ENCODE measurements around the gene TGM1.

TGM1 gene

DNA sequence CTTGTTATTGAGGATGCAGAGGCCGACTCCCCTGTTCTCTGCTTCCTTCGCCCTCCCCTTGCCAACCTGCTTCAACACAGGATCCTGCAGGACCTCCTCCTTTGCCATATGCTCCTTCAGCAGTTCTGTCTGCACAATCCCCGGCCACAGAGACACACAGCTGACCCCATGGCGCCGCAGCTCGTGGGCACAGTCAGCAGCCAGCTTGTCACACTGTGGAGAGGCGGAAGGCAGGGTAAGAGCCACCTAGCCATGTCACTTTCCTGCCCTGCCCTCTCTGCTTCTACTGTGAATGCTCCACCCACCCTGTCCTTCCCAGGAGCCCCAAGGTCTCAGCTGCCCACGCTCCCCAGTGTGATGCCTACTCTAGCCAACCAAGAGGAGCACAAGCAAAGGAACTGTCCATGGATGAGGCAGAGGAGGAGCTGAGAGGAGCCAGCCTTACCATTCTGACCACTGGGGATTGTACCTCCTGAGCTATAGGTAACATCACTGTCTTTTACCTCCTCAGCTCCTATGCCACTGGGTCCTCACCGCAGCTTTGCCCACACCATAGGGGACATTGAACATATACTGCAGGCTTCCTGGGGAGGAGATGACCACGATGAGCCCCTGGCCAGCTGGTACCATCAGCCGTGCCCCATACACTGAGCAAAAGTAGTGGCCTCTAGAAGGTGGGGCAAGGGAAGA is 29.3 kb upstream of the TGM1 start:
- DNase-seq: no peak

DNA sequence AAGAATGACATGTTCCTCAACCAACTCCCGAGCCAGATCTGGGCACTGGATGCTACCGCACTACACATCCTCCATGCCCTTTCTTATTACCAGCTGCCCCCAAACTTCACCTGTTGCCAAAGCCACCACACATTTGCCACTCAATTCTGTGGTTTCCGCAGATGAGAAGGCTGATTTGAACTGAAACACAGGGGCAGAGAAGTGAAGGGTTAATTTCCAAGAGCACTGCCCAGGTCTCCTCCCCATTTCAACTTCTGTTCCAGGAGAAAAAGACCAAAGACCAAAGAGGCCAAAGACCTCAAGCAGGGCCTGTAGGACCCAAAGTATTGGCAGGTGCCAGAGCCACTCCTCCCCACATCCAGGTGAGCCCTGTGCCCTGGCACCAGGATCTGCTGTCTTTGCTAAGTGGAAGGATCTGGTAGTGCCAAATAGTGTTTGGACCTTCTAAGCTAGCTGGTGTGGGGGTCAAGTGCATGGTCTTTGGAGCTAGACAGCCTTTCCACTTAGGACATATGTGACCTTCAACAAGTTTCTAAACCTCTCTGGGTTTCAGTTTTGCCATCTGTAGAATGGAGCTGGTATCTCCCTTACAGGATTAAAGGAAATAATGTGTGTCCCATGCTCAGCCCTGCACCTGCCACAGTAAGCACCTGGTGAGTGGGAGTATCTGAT is 28.6 kb upstream of the TGM1 start:
- no peak for DNase-seq

DNA sequence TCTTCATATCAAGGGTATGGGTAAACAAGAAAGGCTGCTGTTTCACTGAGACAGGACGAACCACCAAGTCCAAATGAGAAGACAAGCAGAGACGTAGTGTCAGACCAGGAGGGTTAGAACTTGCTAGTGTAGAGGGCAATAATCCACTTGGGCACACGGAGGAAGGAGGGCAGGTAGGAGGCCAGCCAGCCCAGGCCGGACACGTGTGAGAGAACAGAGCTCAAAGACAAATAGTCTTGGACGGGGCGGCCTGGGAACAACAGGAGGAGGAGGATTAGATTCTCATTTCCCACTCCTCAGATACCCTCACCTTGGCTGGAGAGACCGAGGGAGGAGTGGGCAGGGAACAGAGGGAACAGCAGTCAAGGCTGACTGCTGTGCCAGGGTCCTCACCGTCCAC is 27.8 kb upstream of the TGM1 start:
- DNase-seq: no peak

DNA sequence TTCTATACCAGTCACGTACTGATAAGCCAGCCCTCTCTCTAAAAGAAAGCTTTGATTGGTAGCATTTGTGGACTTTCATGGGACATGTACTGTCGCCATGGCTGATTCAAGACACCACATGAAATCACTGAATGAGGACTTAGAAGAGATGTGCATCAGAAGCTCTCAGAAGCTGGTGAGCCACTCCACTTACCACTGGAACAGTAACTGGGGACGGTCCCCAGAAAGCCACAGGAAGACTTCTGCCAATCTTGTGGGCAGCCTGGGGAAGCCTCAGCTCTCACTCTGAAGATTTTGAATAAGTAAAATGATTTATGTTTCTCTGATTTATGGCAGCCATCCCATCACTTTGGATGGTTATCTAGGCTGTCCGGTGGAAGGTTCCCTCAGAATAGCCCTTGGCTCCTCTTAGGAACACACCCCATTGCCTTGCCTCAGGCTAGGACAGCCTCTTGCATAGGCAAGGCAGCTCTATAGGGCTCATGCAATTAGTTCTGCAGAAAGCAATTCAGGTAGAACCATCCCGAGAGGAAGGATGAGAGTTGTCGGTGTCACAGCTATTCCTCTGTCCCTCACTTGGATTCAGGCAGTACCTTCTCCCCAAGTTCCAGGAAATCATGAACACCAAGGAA is 26.8 kb upstream of the TGM1 start:
- DNase-seq: no peak

DNA sequence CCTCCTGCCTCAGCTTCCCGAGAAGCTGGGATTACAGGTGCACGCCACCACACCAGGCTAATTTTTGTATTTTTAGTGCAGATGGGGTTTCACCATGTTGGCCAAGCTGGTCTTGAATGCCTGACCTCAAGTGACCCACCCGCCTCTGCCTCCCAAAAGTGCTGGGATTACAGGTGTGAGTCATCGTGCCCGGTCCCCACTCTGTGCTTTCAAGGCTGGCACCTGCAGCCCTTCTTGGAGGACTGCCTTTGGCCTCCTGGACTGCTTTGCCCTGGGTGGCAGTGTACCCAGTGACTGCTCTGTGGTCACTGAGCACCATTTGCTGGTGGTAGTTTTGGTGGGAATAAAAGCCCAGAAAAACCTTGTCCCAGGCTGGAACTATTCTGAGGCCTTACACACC is 24.0 kb upstream of the TGM1 start:
- DNase-seq: no peak

DNA sequence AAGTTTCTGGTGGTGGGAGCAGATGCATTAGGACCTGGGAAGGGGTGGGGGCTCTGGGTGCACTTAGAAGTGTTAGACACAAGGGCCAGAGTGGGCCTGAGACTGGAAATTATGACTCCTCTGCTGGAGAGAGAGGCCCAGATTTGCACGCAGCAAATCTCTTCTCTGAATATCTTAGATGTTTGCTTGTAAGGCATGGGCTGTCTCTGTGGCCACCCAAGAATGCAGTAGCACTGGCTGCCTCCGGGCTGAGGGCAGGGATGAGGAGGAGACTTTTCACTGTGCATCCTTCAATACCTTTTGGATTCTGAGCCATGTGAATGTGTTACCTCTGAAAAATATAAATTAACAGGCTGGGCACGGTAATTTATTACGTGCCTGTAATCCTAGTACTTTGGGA is 22.4 kb upstream of the TGM1 start:
- DNase-seq: no peak

DNA sequence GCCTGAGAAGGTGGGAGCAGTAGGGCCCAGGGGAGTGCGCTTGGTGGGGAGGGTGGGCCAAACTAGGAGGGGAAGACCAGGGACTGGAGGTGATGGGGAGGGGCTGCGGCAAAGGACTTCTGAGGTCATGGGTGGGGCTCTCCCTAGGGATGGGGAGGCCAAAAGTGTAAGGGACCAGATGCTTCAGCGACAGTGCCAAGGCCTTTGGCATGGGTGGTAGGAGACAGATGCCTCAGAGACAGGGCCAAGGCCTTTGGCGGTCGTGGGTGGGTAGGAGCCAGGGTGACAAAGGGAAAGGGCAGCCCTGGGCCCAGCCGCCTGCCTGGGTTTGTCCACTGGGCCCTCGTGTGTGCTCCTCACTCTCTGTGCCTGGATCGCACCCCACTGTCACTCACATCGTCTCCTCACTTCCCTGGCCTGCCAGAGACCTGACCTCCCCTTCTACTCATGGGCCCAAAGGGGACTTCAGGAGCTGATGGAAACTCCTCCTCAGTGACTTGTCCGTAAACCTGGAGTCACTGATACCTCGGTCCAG is 21.6 kb upstream of the TGM1 start:
- no peak for DNase-seq

DNA sequence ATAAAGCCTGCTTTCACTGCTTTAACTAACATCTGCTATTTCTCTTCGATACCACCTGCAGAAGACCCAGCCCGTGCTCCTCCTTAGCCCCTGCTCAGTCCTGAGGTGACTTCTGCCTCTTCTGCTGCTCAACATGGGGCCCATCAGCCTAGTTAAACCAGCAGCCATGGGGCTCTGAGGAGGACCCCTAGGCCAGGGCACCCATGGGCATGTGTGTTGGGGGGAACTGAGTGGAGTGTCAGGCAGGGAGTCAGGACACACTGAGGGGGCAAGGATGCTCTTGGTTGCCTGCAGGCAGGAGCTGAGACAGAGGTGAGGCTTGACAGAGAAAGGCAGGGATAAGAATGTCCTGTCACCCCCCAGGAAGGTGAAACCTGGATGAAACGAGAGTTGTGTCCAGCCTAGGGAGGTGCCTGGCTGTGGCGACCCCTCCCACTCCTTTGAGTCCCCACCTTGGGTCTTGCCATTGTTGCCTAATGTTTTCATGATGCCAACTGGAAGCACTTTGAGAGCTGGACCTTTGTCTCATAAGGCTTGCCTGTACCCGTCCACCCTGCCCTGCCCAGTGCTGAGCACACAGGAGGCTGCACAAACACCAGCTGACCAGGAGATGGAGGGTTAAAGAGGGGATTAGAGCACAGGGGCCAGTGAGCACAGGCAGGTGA is 21.0 kb upstream of the TGM1 start:
- no peak for DNase-seq

DNA sequence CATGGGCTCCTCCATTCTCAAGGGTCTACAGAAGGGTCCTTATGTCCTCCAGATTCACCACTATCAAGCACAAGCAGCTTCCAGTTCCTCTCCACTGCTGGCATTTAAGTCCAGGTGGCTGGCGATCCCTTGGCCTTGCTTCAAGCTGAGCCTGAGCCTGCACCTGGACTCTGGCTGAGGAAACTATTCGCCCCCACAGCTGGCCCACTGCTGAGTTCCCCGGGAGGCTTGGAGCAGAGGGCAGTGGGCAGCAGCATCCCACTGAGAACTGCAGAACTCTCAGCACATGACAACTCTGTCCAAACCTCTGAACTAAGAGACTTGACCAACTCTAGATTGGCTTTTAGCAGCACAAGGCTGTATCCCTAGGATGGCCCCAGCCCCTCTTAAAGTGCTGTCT is 19.8 kb upstream of the TGM1 start:
- no peak for DNase-seq

DNA sequence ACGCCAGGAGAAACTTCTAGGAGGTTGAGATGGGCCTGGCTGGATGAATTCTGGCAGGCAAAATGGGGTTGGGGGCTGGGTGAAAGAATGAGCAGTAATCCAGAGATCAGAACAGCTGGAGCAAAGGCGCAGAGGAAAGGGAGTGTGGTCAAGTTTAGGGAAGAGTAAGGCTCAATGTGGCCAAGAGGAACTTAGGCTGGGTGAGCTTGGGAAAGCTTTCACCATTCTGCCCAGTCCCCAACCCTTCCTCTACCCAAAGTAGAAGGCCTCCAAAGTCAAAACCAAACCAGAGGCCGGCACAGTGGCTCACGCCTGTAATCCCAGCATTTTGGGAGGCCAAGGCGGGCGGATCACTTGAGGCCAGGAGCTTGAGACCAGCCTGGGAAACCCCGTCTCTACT is 18.7 kb upstream of the TGM1 start:
- DNase-seq: no peak

DNA sequence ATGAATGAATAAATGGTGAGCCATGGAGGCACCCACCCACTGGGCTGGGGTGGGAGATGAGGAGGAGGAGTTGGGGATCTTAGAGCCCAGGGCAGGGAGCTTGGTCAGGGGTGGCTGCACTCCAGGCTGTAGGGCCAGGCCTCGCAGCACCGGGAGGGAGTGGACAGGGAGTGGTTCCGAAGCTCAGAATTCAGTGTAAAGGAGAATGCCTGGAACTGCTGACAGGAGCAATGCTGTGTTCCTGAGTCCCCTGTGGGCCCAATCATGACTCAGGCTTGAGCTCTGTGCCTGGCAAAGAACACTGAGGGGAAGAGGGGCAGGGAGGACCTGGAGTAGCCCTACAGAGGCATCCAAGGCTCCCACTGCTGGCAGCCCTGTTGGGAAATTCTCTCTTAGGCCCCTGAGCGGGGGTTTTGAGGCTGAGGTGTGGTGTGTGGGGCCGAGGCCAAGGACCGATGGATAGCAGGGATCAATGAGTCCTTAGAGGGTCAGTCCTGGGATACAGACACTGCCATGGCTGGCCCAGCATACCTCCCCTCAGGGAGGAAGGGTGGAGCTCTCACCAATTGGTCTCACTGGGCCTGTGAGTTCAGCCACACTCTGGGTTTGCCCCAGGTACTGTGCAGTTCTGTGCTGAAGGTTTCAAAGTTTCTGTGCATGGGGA is 18.0 kb upstream of the TGM1 start:
- no peak for DNase-seq

DNA sequence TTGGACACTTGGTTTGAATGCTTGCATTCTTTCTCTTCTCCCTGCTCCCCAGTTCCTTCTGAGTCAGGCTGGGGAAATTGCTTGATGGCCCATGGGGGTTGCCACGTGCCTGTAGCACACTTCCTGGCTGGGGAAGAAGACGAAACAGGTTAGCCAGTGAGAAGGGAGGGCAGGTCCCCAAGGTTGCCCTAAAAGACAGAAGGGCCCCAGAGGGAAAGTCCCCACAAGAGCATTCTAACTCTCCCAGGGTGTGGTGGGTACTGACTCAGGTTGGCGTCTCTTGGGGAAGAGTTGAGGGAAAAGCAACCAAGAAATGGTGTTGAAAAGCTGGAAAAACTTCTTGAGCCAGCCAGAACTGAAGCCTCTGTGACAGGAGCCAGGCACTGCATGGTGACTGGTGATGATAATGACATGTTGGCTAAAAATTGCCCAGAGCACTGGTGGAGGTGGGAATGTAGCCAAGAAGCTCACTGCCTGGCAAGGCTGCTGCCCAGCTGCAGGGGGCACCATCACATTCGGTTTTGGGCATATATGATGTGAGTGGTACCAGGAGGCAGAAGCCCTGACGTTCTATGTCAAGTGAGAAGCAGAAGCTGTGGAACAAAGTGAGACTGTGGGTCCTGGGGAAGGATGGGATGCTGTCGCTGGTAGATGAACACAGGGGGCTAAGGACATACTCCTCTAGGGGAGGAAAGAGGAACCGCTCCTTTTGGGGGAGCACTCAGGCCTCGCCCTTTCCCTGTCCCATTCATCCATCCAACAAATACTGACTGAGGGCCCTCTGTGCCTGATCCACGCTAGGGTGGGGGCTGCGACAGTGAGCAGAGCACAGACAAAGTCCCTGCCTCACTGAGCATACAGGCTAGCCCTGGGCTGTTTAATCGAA is 16.6 kb upstream of the TGM1 start:
- DNase-seq: no peak

DNA sequence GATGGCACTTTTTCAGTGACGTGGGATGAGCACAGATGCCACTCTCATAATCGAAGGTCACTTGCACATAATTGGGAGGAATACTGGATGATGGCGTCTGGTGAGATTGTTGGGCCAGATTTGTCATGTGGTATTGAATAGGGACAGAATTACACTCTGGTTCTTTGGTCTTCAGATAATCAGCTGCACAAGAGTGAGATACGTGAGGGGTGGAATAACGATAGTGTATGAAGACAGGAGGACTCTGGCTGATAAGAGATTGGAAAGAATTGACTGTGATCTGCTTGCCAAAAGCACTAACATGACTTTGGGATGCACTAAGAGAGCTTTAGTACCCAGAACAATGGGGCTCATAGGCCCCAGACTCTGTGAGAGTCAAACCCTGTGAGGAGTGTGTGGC is 15.4 kb upstream of the TGM1 start:
- no peak for DNase-seq

DNA sequence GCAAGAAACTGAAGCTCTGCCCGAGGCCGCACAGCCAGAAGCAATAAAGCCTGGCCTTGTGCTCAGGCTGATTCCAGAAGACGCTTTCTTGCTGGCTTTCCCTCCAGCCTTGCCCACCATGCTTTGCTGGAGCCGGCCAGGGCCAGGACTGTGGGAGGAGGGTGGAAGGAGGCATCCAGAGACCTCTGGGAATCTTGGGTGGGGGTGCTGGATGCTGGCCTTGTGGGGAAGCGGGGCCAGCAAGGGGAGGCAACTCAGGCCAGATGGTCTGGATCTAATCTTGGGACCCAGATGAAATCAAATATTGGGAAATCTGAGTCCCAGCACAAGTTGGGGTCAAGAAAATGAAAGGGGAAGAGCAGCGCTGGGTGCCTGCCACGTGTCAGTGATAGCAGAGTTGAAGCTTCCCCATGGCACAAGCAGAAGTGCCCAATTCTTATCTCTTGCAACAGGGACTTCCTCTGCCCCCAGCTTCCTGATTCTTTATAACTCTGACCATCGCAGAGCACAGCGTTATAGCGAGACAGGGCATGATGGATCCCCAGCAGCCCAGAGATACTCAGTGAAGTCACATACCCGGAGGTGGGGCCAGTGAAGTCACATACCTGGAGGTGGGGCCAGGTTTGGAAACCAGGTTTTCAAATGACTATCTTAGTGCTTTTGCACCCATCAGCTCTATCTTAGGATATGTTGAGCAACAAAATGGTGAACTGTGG is 14.8 kb upstream of the TGM1 start:
- no peak for DNase-seq

DNA sequence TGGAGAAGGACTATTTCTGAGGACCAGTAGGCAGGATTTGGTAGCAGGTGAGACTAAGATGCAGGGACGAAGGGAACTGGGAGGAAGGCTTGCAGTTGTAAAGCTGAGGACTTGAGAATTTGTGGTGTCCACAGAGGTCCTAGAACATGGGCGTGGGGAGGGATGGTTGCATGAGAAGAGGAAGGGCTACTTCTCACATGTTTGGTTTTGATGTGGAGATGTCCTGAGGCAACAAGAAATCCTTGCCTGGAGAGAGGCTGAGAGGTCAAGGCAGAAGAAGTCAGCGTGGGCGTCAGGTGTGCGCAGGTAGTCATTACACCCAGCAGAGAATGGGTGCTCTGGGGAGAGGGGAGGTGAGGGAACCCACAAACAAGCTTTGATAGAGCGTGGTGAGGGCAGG is 14.1 kb upstream of the TGM1 start:
- DNase-seq: no peak

DNA sequence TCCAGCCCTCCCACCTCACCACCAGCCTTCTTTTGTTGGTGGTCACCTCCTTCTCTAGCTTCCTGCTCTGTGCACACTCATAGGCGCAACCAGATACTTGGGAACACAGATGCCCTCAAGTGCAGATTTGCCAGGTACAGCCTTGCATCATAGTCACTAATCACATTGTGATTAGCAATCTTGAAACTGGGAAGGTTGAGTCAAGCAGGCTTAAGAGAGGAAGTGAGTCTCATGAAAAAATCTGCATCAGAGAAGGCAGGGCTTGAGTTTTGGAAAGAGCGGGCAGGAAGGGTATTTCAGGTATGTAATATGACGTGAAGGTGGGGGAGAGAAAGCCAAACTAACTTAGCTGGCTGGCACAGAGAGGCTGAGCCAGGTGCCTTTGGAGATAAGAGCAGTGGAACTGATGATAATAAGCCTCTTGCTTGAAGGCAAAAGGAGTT is 11.1 kb upstream of the TGM1 start:
- no peak for DNase-seq

DNA sequence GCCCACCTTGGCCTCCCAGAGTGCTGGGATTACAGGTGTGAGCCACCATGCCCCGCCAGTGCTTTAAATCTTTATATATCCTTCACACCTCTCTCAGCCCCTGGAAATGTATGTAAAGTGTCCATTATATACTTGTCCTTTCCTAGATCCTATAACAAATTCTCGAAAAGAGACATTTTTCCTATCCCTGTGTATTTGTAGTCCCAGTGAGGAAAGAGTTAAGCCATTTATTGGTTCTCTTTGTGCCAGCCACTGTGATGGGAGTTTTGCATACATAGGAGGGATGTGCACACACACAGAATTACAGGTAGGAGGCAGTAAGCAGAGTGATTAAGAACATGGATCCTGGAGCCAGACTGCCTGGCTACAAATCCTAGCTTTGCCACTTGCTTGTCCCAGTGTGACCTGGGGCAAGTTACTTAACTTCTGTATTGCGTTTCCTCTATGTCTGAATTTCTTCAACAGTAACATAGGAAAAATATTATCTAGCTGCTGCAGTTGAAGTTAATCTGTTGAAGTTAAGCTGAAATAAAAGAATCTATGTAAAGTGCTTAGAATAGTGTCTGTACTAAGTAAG is 10.5 kb upstream of the TGM1 start:
- DNase-seq: no peak

DNA sequence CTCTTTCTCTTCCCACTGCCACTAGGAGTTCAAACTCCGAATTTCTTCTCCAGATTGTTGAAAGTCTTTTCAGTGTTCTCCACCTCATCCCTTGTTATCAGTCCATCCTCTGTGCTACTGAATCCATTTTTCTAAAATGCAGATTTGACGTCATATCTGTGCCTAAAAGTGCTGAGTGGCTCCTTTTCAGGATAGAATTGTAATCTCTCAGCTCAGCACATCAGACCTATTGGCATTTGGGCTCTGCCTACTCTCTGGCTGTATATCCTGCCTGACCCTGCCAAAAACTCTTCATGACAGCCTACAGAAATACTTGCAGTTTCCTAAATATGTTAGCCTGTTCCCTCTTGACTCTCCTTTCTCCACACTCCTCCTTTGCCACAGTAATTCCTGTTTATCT is 9.5 kb upstream of the TGM1 start:
- DNase-seq: no peak

DNA sequence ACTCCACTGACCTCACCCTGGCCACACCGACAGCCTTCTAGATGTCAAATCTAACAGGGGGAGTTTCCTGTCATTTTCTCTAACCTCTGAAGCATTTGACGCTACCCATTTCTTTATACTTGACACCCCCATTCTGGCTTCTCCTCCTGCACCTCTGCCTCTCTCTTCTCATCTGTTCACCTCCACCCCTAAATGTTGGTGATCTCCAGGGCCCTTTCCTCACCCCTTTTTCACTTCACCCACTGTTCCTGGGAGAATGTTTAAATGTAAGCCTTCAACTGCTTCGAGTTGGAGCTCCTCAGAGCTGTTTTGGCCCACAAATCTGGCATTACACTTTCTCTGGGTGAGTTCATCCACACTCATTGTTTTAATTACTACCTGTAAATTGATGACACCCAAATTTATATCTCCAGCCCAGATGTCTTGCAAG is 8.9 kb upstream of the TGM1 start:
- no peak for DNase-seq

DNA sequence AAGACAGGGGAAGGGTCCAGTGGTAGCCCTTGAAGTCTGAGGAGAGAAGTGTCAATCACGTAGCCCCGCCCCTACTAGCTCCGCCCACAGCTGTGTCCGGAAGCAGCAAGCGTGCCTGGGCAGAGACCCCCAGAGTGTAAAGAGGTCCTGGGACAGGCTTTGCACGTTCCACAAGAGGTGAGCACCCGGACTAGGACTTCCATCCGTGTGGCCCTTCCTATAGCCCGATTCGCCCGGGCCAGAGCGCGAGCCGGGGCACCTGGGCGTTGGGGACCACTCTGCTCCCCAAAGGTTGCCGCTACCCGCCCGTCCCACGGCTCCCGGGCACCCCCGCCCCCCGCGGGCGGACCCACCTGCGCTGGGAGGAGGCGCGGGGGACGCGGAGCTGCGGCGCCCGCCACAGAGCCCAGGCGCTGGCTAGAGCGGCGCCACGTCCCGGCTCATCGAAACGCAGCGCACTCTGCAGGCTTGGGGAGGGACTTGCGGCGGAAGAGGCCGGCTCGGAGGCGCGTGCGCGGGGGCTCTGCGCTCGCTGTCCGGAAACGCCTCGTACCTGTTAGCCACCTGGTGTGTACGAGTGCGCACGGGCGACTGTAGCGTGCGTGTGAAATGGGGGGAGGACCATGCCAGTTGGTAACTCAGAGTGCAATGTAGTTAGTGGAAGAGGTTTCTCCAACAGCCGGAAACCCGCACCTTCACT is 8.3 kb upstream of the TGM1 start, which contains the start of gene RABGGTA:
Gene RABGGTA, minus strand, starts transcription at position 464 of the 700 bp plus-strand sequence. CDS start 482 bp downstream, outside the sequence.
- peak; percentile 87 to 95 for DNase-seq

All from NCI-H1930 (cell line).